Transverse colon (tissue), 4 donors: Measurements from ENCODE around the gene TMEM176A.

Source experiments
- CTCF ChIP-seq, 5 experiments: fragments of 200-600 bp in 3 of 5; fragments of 450-650 bp in 2 of 5; sonication (generic) in 3 of 5; IDR thresholded peaks; 1 replicate in 2 of 5; 2 replicates in 3 of 5; pipeline ENCODE4 v1.5.1; 2016 to 2017; ENCODE audit warnings: antibody characterized with exemption in 5 of 5, inconsistent platforms in 3 of 5, mild to moderate bottlenecking in 2 of 5, moderate library complexity in 1 of 5
- EP300 ChIP-seq: sonication (generic); formaldehyde crosslinking; IDR thresholded peaks from one replicate; pipeline ENCODE4 v1.6.1; 2017; ENCODE audit warnings: antibody characterized with exemption, low read depth
- POLR2A ChIP-seq: fragments of 450-650 bp; IDR thresholded peaks from one replicate; pipeline ENCODE4 v1.6.1; 2016; ENCODE audit warnings: antibody characterized with exemption, mild to moderate bottlenecking, moderate library complexity
- POLR2AphosphoS5 ChIP-seq, 3 donors: sonication (generic); formaldehyde crosslinking; IDR thresholded peaks; one replicate each; pipeline ENCODE4 v1.6.1; 2016; ENCODE audit warnings: antibody characterized with exemption in 3 of 3

GRCh38 chr7:150784954-150785353 lies 15.6 kb upstream of the TMEM176A start:
- no peak for TF ChIP-seq CTCF (IDR thresholded peaks at IDR 0.05)
- TF ChIP-seq EP300: no peak
- TF ChIP-seq POLR2A: peak; percentile 56
- peak in 2 of 3 donors; percentile 65 to 82 for TF ChIP-seq POLR2AphosphoS5 (IDR thresholded peaks at IDR 0.05)
